IPS DF 4.7 (cell line): ENCODE measurements around the gene ATXN10.
"Not testable (repeated sequence)": the region's sequence is repeated elsewhere in the genome, so short reads cannot be mapped to it uniquely, and the experiment has no call there.

ENCODE experiments used
- DNase-seq: peaks from one replicate; pipeline ENCODE4 v3.0.0-alpha.2; 2013; ENCODE audit warnings: low spot score; ENCODE audit errors: extremely low read depth

ATXN10 gene

GRCh38 chr22:45640941-45641621 lies 30.6 kb upstream of the ATXN10 start:
- no peak for DNase-seq

- no peak for DNase-seq
Observed at GRCh38 chr22:45642986-45643385, 28.6 kb upstream of the ATXN10 start.

- DNase-seq, result no peak
Observed at GRCh38 chr22:45644714-45645113, 26.9 kb upstream of the ATXN10 start.

GRCh38 chr22:45645150-45645525 lies 26.5 kb upstream of the ATXN10 start:
- no peak for DNase-seq

GRCh38 chr22:45645526-45646414 lies 25.9 kb upstream of the ATXN10 start:
- DNase-seq, result no peak

GRCh38 chr22:45647532-45648225 lies 24.0 kb upstream of the ATXN10 start:
- DNase-seq, result no peak

GRCh38 chr22:45648301-45649117 lies 23.1 kb upstream of the ATXN10 start:
- DNase-seq, result no peak

GRCh38 chr22:45649809-45650208 lies 21.8 kb upstream of the ATXN10 start:
- DNase-seq, result no peak

- no peak for DNase-seq
Observed at GRCh38 chr22:45650721-45651120, 20.9 kb upstream of the ATXN10 start.

- DNase-seq, result no peak
Observed at GRCh38 chr22:45651931-45652528, 19.6 kb upstream of the ATXN10 start.

GRCh38 chr22:45656577-45656976 lies 15.1 kb upstream of the ATXN10 start:
- no peak for DNase-seq

- DNase-seq, result no peak
Observed at GRCh38 chr22:45657701-45658100, 13.9 kb upstream of the ATXN10 start.

GRCh38 chr22:45664136-45664646 lies 7.4 kb upstream of the ATXN10 start:
- DNase-seq, result no peak

- DNase-seq, result no peak
Observed at GRCh38 chr22:45667486-45667885, 4.1 kb upstream of the ATXN10 start.

- DNase-seq, result not testable (repeated sequence)
Observed at GRCh38 chr22:45670363-45670762, 1.3 kb upstream of the ATXN10 start.

- no peak for DNase-seq
Observed at GRCh38 chr22:45670981-45671782, 452 bp upstream of the ATXN10 start.

GRCh38 chr22:45672564-45673481 lies 1.2 kb downstream of the ATXN10 start:
- DNase-seq, result no peak

GRCh38 chr22:45673482-45674175 lies 2.0 kb downstream of the ATXN10 start:
- DNase-seq, result no peak
